ENCODE measurements around the gene MREG.

Gene MREG

GRCh38 chr2:215905691-215906090 is 107.7 kb downstream of the MREG start:
- TF ChIP-seq FOXP2 (optimal IDR thresholded peaks at IDR 0.05; ENCODE audit: borderline replicate concordance, extremely low read depth, extremely low read length, insufficient read depth) (no peak), POLR2AphosphoS5 (IDR thresholded peaks at IDR 0.05; ENCODE audit: low read depth, low read length) (no peak), REST (IDR thresholded peaks at IDR 0.05; ENCODE audit: insufficient read depth in 1 of 2, low read depth in 2 of 2, low read length in 2 of 2) (no peak), SIN3A (IDR thresholded peaks at IDR 0.05; ENCODE audit: borderline replicate concordance, insufficient read depth, low read length) (no peak), TAF1 (IDR thresholded peaks at IDR 0.05; ENCODE audit: borderline replicate concordance, insufficient read depth, low read length) (no peak)

- TF ChIP-seq REST (IDR thresholded peaks at IDR 0.05; ENCODE audit: insufficient read depth in 1 of 2, low read depth in 2 of 2, low read length in 2 of 2) = no peak
- no peak for TF ChIP-seq FOXP2 (optimal IDR thresholded peaks at IDR 0.05; ENCODE audit: borderline replicate concordance, extremely low read depth, extremely low read length, insufficient read depth)
- no peak for TF ChIP-seq POLR2AphosphoS5 (IDR thresholded peaks at IDR 0.05; ENCODE audit: low read depth, low read length)
- no peak for TF ChIP-seq SIN3A (IDR thresholded peaks at IDR 0.05; ENCODE audit: borderline replicate concordance, insufficient read depth, low read length)
- TF ChIP-seq TAF1 (IDR thresholded peaks at IDR 0.05; ENCODE audit: borderline replicate concordance, insufficient read depth, low read length) = no peak
Observed at GRCh38 chr2:215904101-215904500, 109.2 kb downstream of the MREG start.

- TF ChIP-seq TAF1 (IDR thresholded peaks at IDR 0.05; ENCODE audit: borderline replicate concordance, insufficient read depth, low read length) (no peak), FOXP2 (optimal IDR thresholded peaks at IDR 0.05; ENCODE audit: borderline replicate concordance, extremely low read depth, extremely low read length, insufficient read depth) (no peak), REST (IDR thresholded peaks at IDR 0.05; ENCODE audit: insufficient read depth in 1 of 2, low read depth in 2 of 2, low read length in 2 of 2) (no peak), POLR2AphosphoS5 (IDR thresholded peaks at IDR 0.05; ENCODE audit: low read depth, low read length) (no peak), SIN3A (IDR thresholded peaks at IDR 0.05; ENCODE audit: borderline replicate concordance, insufficient read depth, low read length) (no peak)
Observed at GRCh38 chr2:215903203-215903602, 110.1 kb downstream of the MREG start.

GRCh38 chr2:215901796-215902195 is 111.6 kb downstream of the MREG start:
- no peak for TF ChIP-seq POLR2AphosphoS5 (IDR thresholded peaks at IDR 0.05; ENCODE audit: low read depth, low read length)
- no peak for TF ChIP-seq REST (IDR thresholded peaks at IDR 0.05; ENCODE audit: insufficient read depth in 1 of 2, low read depth in 2 of 2, low read length in 2 of 2)
- no peak for TF ChIP-seq SIN3A (IDR thresholded peaks at IDR 0.05; ENCODE audit: borderline replicate concordance, insufficient read depth, low read length)

- TF ChIP-seq TAF1 (IDR thresholded peaks at IDR 0.05; ENCODE audit: borderline replicate concordance, insufficient read depth, low read length) (no peak), REST (IDR thresholded peaks at IDR 0.05; ENCODE audit: insufficient read depth in 1 of 2, low read depth in 2 of 2, low read length in 2 of 2) (no peak), SIN3A (IDR thresholded peaks at IDR 0.05; ENCODE audit: borderline replicate concordance, insufficient read depth, low read length) (no peak), POLR2AphosphoS5 (IDR thresholded peaks at IDR 0.05; ENCODE audit: low read depth, low read length) (no peak), FOXP2 (optimal IDR thresholded peaks at IDR 0.05; ENCODE audit: borderline replicate concordance, extremely low read depth, extremely low read length, insufficient read depth) (no peak)
Observed at GRCh38 chr2:215900843-215901242, 112.5 kb downstream of the MREG start.

Data from PFSK-1 (cell line).